HEK293 (cell line): ENCODE data around the gene OR52E5.

ENCODE experiments used
- CTCF ChIA-PET: fragments of 350-600 bp; formaldehyde crosslinking; extraction: SDS; loops from one replicate; lab custom pipeline; 2021; ENCODE audit warnings: antibody characterized with exemption; lab: Yijun Ruan, JAX
- POLR2A ChIA-PET: fragments of 300-600 bp; formaldehyde crosslinking; extraction: SDS; loops from one replicate; lab custom pipeline; 2020; ENCODE audit warnings: antibody characterized with exemption, inconsistent platforms; lab: Yijun Ruan, JAX
- H3K27ac ChIP-seq: fragments of 200-500 bp; sonication (Bioruptor generic); 2 replicates; pipeline ENCODE4 v1.5.1; 2014; ENCODE audit warnings: low read depth, low read length, control low read depth, inconsistent platforms; ENCODE audit errors: extremely low read depth
- H3K36me3 ChIP-seq, 2 experiments: fragments of 200-500 bp in 1 of 2; sonication (Bioruptor generic) in 1 of 2; 1 replicate in 1 of 2; 2 replicates in 1 of 2; pipeline ENCODE4 v1.5.1; 2014 to 2017; ENCODE audit warnings: inconsistent platforms in 2 of 2, low read length in 2 of 2; ENCODE audit not compliant: control insufficient read depth in 2 of 2, insufficient read depth in 1 of 2
- H3K4me1 ChIP-seq: fragments of 200-500 bp; sonication (Bioruptor generic); 2 replicates; pipeline ENCODE4 v1.5.1; 2014; ENCODE audit warnings: mild to moderate bottlenecking, low read length, inconsistent platforms; ENCODE audit not compliant: control insufficient read depth, insufficient read depth
- H3K4me3 ChIP-seq: 2 replicates; pipeline ENCODE4 v1.5.1; 2011; ENCODE audit warnings: low read depth, mild to moderate bottlenecking, control low read depth, low read length, moderate library complexity
- H3K9me3 ChIP-seq: fragments of 200-500 bp; sonication (Bioruptor generic); 2 replicates; pipeline ENCODE4 v1.5.1; 2014; ENCODE audit warnings: low read depth, low read length, inconsistent platforms; ENCODE audit not compliant: control insufficient read depth, insufficient read depth
- HOXA7 ChIP-seq: sonication (generic); formaldehyde crosslinking; IDR thresholded peaks from 2 replicates; pipeline ENCODE4 v1.8.1; 2022; ENCODE audit warnings: missing genetic modification reagents, borderline replicate concordance
- MEIS1 ChIP-seq: sonication (generic); formaldehyde crosslinking; IDR thresholded peaks from 2 replicates; pipeline ENCODE4 v1.8.1; 2022; ENCODE audit warnings: missing genetic modification reagents, mild to moderate bottlenecking, borderline replicate concordance
- OSR2 ChIP-seq: fragments of 450-650 bp; formaldehyde crosslinking; IDR thresholded peaks from 2 replicates; pipeline ENCODE4 v1.5.1; 2016; ENCODE audit warnings: missing biosample characterization, missing genetic modification characterization
- PRDM6 ChIP-seq: fragments of 450-650 bp; formaldehyde crosslinking; IDR thresholded peaks from 2 replicates; pipeline ENCODE4 v1.5.1; 2017; ENCODE audit warnings: missing biosample characterization, missing genetic modification characterization
- SCRT1 ChIP-seq: fragments of 450-650 bp; formaldehyde crosslinking; IDR thresholded peaks from 2 replicates; pipeline ENCODE4 v1.5.1; 2016; ENCODE audit warnings: missing biosample characterization, missing genetic modification characterization, borderline replicate concordance
- ZNF112 ChIP-seq: fragments of 450-650 bp; formaldehyde crosslinking; IDR thresholded peaks from 2 replicates; pipeline ENCODE4 v1.5.0; 2017; ENCODE audit warnings: missing biosample characterization, missing genetic modification characterization
- ZNF138 ChIP-seq: fragments of 450-650 bp; formaldehyde crosslinking; IDR thresholded peaks from 2 replicates; pipeline ENCODE4 v1.5.1; 2016; ENCODE audit warnings: missing biosample characterization, missing genetic modification characterization, borderline replicate concordance
- ZNF16 ChIP-seq: fragments of 450-650 bp; formaldehyde crosslinking; IDR thresholded peaks from 2 replicates; pipeline ENCODE4 v1.5.1; 2016; ENCODE audit warnings: low read depth, missing biosample characterization, missing genetic modification characterization
- ZNF18 ChIP-seq: fragments of 450-650 bp; formaldehyde crosslinking; IDR thresholded peaks from 2 replicates; pipeline ENCODE4 v1.5.1; 2016; ENCODE audit warnings: missing biosample characterization, missing genetic modification characterization
- ZNF26 ChIP-seq: fragments of 450-650 bp; formaldehyde crosslinking; IDR thresholded peaks from 2 replicates; pipeline ENCODE4 v1.5.1; 2016; ENCODE audit warnings: missing biosample characterization, missing genetic modification characterization
- ZNF280C ChIP-seq: fragments of 450-650 bp; formaldehyde crosslinking; IDR thresholded peaks from 2 replicates; pipeline ENCODE4 v1.5.1; 2016; ENCODE audit warnings: missing biosample characterization, missing genetic modification characterization
- ZNF324 ChIP-seq: fragments of 450-650 bp; formaldehyde crosslinking; IDR thresholded peaks from 2 replicates; pipeline ENCODE4 v1.5.1; 2016; ENCODE audit warnings: missing biosample characterization, missing genetic modification characterization
- ZNF530 ChIP-seq: fragments of 450-650 bp; formaldehyde crosslinking; IDR thresholded peaks from 2 replicates; pipeline ENCODE4 v1.5.1; 2016; ENCODE audit warnings: low read depth, missing biosample characterization, missing genetic modification characterization
- ZNF585B ChIP-seq: fragments of 450-650 bp; formaldehyde crosslinking; IDR thresholded peaks from 2 replicates; pipeline ENCODE4 v1.5.1; 2016; ENCODE audit warnings: missing biosample characterization, missing genetic modification characterization
- ZNF654 ChIP-seq: fragments of 450-650 bp; formaldehyde crosslinking; IDR thresholded peaks from 2 replicates; pipeline ENCODE4 v1.5.1; 2016; ENCODE audit warnings: low read depth, missing biosample characterization, missing genetic modification characterization
- ZNF677 ChIP-seq: fragments of 450-650 bp; IDR thresholded peaks from 2 replicates; pipeline ENCODE4 v1.5.0; 2018; ENCODE audit warnings: missing biosample characterization, mild to moderate bottlenecking, missing genetic modification characterization, moderate library complexity
- ZNF776 ChIP-seq: fragments of 450-650 bp; formaldehyde crosslinking; IDR thresholded peaks from 2 replicates; pipeline ENCODE4 v1.5.0; 2017; ENCODE audit warnings: missing biosample characterization, missing genetic modification characterization, borderline replicate concordance
- ZXDB ChIP-seq: fragments of 450-650 bp; formaldehyde crosslinking; IDR thresholded peaks from 2 replicates; pipeline ENCODE4 v1.5.1; 2016; ENCODE audit warnings: missing biosample characterization, missing genetic modification characterization
- TF ChIP-seq, protein P1 (sequence below): fragments of 450-650 bp; formaldehyde crosslinking; IDR thresholded peaks from 2 replicates; pipeline ENCODE4 v1.5.1; 2016; ENCODE audit warnings: missing biosample characterization, missing genetic modification characterization
- TF ChIP-seq, protein P2 (sequence below): fragments of 450-650 bp; formaldehyde crosslinking; IDR thresholded peaks from 2 replicates; pipeline ENCODE4 v1.5.0; 2017; ENCODE audit warnings: missing biosample characterization, missing genetic modification characterization, borderline replicate concordance
- TF ChIP-seq, protein P3 (sequence below): fragments of 450-650 bp; formaldehyde crosslinking; IDR thresholded peaks from 2 replicates; pipeline ENCODE4 v1.5.1; 2016; ENCODE audit warnings: missing biosample characterization, missing genetic modification characterization

Gene OR52E5

DNA sequence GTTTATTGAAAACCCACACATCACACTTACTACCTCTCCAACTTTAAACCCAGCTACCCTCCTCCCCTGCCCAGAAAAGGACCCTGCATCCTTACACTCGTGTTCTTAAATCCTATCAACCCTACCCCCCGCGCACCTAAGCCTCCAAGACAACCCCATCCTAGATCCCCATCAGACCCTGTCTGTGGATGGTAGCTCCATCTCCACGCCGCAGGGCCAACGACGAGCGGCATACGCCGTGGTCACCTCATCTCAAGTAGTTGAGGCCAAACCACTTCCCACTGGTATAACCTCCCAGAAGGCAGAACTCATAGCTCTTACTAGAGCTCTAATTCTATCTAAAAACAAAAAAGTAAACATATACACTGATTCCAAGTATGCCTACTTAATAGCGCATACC, 39.7 kb downstream of the OR52E5 start (continued):
- TF ChIP-seq ZNF18 (tag by site-specific recombination): no peak
- TF ChIP-seq ZNF530: no peak
- TF ChIP-seq, protein P1, sequence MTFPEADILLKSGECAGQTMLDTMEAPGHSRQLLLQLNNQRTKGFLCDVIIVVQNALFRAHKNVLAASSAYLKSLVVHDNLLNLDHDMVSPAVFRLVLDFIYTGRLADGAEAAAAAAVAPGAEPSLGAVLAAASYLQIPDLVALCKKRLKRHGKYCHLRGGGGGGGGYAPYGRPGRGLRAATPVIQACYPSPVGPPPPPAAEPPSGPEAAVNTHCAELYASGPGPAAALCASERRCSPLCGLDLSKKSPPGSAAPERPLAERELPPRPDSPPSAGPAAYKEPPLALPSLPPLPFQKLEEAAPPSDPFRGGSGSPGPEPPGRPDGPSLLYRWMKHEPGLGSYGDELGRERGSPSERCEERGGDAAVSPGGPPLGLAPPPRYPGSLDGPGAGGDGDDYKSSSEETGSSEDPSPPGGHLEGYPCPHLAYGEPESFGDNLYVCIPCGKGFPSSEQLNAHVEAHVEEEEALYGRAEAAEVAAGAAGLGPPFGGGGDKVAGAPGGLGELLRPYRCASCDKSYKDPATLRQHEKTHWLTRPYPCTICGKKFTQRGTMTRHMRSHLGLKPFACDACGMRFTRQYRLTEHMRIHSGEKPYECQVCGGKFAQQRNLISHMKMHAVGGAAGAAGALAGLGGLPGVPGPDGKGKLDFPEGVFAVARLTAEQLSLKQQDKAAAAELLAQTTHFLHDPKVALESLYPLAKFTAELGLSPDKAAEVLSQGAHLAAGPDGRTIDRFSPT (tag by site-specific recombination): no peak
- no peak for TF ChIP-seq ZXDB (tag by site-specific recombination)

GRCh38 chr11:5933116-5933515, 40.1 kb downstream of the OR52E5 start:
- no peaks in the 10 kb centered on the region for H3K9me3 ChIP-seq
- H3K4me1 ChIP-seq: no peaks in the 10 kb centered on the region
- no peak overlapping the region for H3K27ac ChIP-seq
- CTCF ChIA-PET: interaction anchor here (0.6 kb wide), 1 partner anchor 297 kb away, joined by 3 read pairs; no protein-coding TSS in a partner anchor
- POLR2A ChIA-PET: no interaction called here
- H3K4me3 ChIP-seq: no peak overlapping the region
- no peaks in the 10 kb centered on the region for H3K36me3 ChIP-seq
- TF ChIP-seq SCRT1 (tag by site-specific recombination) (no peak), OSR2 (tag by site-specific recombination) (no peak), PRDM6 (tag by site-specific recombination) (no peak), MEIS1 (no peak), ZNF280C (tag by site-specific recombination) (no peak), ZNF585B (tag by site-specific recombination) (no peak), ZNF138 (tag by site-specific recombination) (no peak), ZNF16 (no peak), ZNF776 (tag by site-specific recombination) (no peak), HOXA7 (CRISPR knock-in tag) (no peak), ZNF677 (tag by site-specific recombination) (no peak), ZNF112 (tag by site-specific recombination) (no peak), ZNF324 (tag by site-specific recombination) (no peak), ZNF26 (no peak), ZNF654 (tag by site-specific recombination) (no peak)
- TF ChIP-seq, protein P2, sequence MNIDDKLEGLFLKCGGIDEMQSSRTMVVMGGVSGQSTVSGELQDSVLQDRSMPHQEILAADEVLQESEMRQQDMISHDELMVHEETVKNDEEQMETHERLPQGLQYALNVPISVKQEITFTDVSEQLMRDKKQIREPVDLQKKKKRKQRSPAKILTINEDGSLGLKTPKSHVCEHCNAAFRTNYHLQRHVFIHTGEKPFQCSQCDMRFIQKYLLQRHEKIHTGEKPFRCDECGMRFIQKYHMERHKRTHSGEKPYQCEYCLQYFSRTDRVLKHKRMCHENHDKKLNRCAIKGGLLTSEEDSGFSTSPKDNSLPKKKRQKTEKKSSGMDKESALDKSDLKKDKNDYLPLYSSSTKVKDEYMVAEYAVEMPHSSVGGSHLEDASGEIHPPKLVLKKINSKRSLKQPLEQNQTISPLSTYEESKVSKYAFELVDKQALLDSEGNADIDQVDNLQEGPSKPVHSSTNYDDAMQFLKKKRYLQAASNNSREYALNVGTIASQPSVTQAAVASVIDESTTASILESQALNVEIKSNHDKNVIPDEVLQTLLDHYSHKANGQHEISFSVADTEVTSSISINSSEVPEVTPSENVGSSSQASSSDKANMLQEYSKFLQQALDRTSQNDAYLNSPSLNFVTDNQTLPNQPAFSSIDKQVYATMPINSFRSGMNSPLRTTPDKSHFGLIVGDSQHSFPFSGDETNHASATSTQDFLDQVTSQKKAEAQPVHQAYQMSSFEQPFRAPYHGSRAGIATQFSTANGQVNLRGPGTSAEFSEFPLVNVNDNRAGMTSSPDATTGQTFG (tag by site-specific recombination): no peak
- TF ChIP-seq, protein P3, sequence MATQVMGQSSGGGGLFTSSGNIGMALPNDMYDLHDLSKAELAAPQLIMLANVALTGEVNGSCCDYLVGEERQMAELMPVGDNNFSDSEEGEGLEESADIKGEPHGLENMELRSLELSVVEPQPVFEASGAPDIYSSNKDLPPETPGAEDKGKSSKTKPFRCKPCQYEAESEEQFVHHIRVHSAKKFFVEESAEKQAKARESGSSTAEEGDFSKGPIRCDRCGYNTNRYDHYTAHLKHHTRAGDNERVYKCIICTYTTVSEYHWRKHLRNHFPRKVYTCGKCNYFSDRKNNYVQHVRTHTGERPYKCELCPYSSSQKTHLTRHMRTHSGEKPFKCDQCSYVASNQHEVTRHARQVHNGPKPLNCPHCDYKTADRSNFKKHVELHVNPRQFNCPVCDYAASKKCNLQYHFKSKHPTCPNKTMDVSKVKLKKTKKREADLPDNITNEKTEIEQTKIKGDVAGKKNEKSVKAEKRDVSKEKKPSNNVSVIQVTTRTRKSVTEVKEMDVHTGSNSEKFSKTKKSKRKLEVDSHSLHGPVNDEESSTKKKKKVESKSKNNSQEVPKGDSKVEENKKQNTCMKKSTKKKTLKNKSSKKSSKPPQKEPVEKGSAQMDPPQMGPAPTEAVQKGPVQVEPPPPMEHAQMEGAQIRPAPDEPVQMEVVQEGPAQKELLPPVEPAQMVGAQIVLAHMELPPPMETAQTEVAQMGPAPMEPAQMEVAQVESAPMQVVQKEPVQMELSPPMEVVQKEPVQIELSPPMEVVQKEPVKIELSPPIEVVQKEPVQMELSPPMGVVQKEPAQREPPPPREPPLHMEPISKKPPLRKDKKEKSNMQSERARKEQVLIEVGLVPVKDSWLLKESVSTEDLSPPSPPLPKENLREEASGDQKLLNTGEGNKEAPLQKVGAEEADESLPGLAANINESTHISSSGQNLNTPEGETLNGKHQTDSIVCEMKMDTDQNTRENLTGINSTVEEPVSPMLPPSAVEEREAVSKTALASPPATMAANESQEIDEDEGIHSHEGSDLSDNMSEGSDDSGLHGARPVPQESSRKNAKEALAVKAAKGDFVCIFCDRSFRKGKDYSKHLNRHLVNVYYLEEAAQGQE: no peak
